HUES6 (cell line): ENCODE measurements around the gene BPI.
"Not testable (repeated sequence)": the region's sequence is repeated elsewhere in the genome, so short reads cannot be mapped to it uniquely, and the experiment has no call there.

Experiments
- H3K27ac ChIP-seq: 2 replicates; pipeline ENCODE4 v1.7.0; 2013; ENCODE audit warnings: low read depth, mild to moderate bottlenecking, low read length, inconsistent platforms
- H3K27me3 ChIP-seq: 2 replicates; pipeline ENCODE4 v1.6.1; 2013; ENCODE audit warnings: low read length; ENCODE audit not compliant: control insufficient read depth, insufficient read depth
- H3K36me3 ChIP-seq: 2 replicates; pipeline ENCODE4 v1.6.1; 2013; ENCODE audit warnings: low read length; ENCODE audit not compliant: control insufficient read depth, insufficient read depth
- H3K4me1 ChIP-seq: 2 replicates; pipeline ENCODE4 v1.6.1; 2013; ENCODE audit warnings: low read length; ENCODE audit not compliant: control insufficient read depth, insufficient read depth
- H3K4me3 ChIP-seq: 2 replicates; pipeline ENCODE4 v1.5.1; 2013; ENCODE audit warnings: low read depth, low read length
- H3K9ac ChIP-seq: one replicate; pipeline ENCODE4 v1.6.1; 2013; ENCODE audit warnings: mild to moderate bottlenecking, low read length
- H3K9me3 ChIP-seq: 2 replicates; pipeline ENCODE4 v1.6.1; 2013; ENCODE audit warnings: low read depth, low read length; ENCODE audit not compliant: control insufficient read depth, insufficient read depth

The BPI gene

GRCh38 chr20:38278131-38278530 is 25.8 kb upstream of the BPI start:
- H3K4me3 ChIP-seq = no peak overlapping the region
- H3K36me3 ChIP-seq = no peaks in the 10 kb centered on the region
- H3K27me3 ChIP-seq = no peaks in the 10 kb centered on the region
- H3K27ac ChIP-seq = no peak overlapping the region
- no peak overlapping the region for H3K9ac ChIP-seq
- H3K4me1 ChIP-seq = no peaks in the 10 kb centered on the region
- H3K9me3 ChIP-seq = peaks cover 12% of the 10 kb centered on the region; the same call in 1 of the 2 replicates

GRCh38 chr20:38278763-38279162 is 25.2 kb upstream of the BPI start:
- Histone ChIP-seq H3K4me1 (no peaks in the 10 kb centered on the region), H3K4me3 (no peak overlapping the region), H3K27ac (no peak overlapping the region), H3K27me3 (no peaks in the 10 kb centered on the region), H3K9ac (no peak overlapping the region), H3K36me3 (no peaks in the 10 kb centered on the region), H3K9me3 (peaks cover 12% of the 10 kb centered on the region; the same call in 1 of the 2 replicates)

GRCh38 chr20:38281176-38281915 is 22.6 kb upstream of the BPI start:
- H3K27me3 ChIP-seq, H3K9ac ChIP-seq: not testable (repeated sequence)

GRCh38 chr20:38283236-38283635 is 20.7 kb upstream of the BPI start:
- H3K4me3 ChIP-seq = no peak overlapping the region
- no peak overlapping the region for H3K9ac ChIP-seq
- H3K36me3 ChIP-seq = no peaks in the 10 kb centered on the region
- H3K9me3 ChIP-seq = peaks cover 14% of the 10 kb centered on the region
- no peaks in the 10 kb centered on the region for H3K27me3 ChIP-seq
- 0 out of 2 replicates have a peak, but pooled peaks cover 2% of the 10 kb centered on the region for H3K4me1 ChIP-seq
- no peak overlapping the region for H3K27ac ChIP-seq

More at GRCh38 chr20:38281176-38281915, 22.6 kb upstream of the BPI start:
- H3K36me3 ChIP-seq, H3K4me1 ChIP-seq, H3K27ac ChIP-seq, H3K4me3 ChIP-seq: not testable (repeated sequence)
- H3K9me3 ChIP-seq = peaks cover 14% of the 10 kb centered on the region

GRCh38 chr20:38284066-38284650 is 19.8 kb upstream of the BPI start:
- H3K4me3 ChIP-seq, H3K36me3 ChIP-seq, H3K4me1 ChIP-seq, H3K9ac ChIP-seq, H3K27me3 ChIP-seq, H3K27ac ChIP-seq: not testable (repeated sequence)
- H3K9me3 ChIP-seq = peaks cover 14% of the 10 kb centered on the region

GRCh38 chr20:38284893-38285444 is 19.0 kb upstream of the BPI start:
- Histone ChIP-seq H3K4me1 (0 out of 2 replicates have a peak, but pooled peaks cover 2% of the 10 kb centered on the region), H3K36me3 (no peaks in the 10 kb centered on the region), H3K9me3 (peaks cover 14% of the 10 kb centered on the region), H3K4me3 (no peak overlapping the region), H3K27ac (no peak overlapping the region), H3K9ac (no peak overlapping the region), H3K27me3 (no peaks in the 10 kb centered on the region)

- Histone ChIP-seq H3K36me3 (no peaks in the 10 kb centered on the region), H3K27ac (no peak overlapping the region), H3K9me3 (peaks cover 6% of the 10 kb centered on the region; the same call in 1 of the 2 replicates), H3K27me3 (no peaks in the 10 kb centered on the region), H3K4me3 (no peak overlapping the region), H3K4me1 (0 out of 2 replicates have a peak, but pooled peaks cover 2% of the 10 kb centered on the region), H3K9ac (no peak overlapping the region)
Measured at GRCh38 chr20:38286586-38287531, 17.1 kb upstream of the BPI start.

GRCh38 chr20:38290829-38291814 is 12.8 kb upstream of the BPI start:
- H3K4me3 ChIP-seq = no peak overlapping the region
- no peak overlapping the region for H3K27ac ChIP-seq
- no peaks in the 10 kb centered on the region for H3K9me3 ChIP-seq
- no peaks in the 10 kb centered on the region for H3K27me3 ChIP-seq
- no peaks in the 10 kb centered on the region for H3K36me3 ChIP-seq
- 0 out of 2 replicates have a peak, but pooled peaks cover 2% of the 10 kb centered on the region for H3K4me1 ChIP-seq
- H3K9ac ChIP-seq = no peak overlapping the region

GRCh38 chr20:38291966-38292365 is 12.0 kb upstream of the BPI start:
- Histone ChIP-seq H3K27me3 (no peaks in the 10 kb centered on the region), H3K36me3 (no peaks in the 10 kb centered on the region), H3K9me3 (no peaks in the 10 kb centered on the region), H3K4me1 (no peaks in the 10 kb centered on the region), H3K9ac (no peak overlapping the region), H3K27ac (no peak overlapping the region), H3K4me3 (no peak overlapping the region)
